HepG2 (cell line): Measurements from ENCODE around the gene NAV2. TPM values are rescaled to one million over a fixed set of nuclear protein-coding genes. Genes with fewer than 3 reads are reported as not detected.

Experiments used
- ATAC-seq: fragments of 200-7000 bp; cut with Tn5 transposase; 3 replicates; pipeline ENCODE4 v1.9.1; 2020; ENCODE audit warnings: mild to moderate bottlenecking, moderate library complexity
- BruUV-seq: library from RNA; stranded (reverse); fragments of 400-500 nt; replicated peaks from 2 replicates; lab custom pipeline; 2021; lab: Mats Ljungman, UMichigan
- CTCF ChIA-PET: fragments of 300-600 bp; formaldehyde crosslinking; extraction: SDS; loops from one replicate; lab custom pipeline; 2021; ENCODE audit warnings: low total read pairs, inconsistent platforms, low intra/inter-chr PET ratio; lab: Yijun Ruan, JAX
- POLR2A ChIA-PET: fragments of 350-600 bp; sonication (Branson Sonifier 250); formaldehyde crosslinking; loops from one replicate; lab custom pipeline; 2020; ENCODE audit warnings: antibody characterized with exemption, inconsistent platforms; lab: Yijun Ruan, JAX
- DNase-seq: peaks from one replicate; pipeline ENCODE4 v3.0.0-alpha.2; 2015; ENCODE audit warnings: low spot score
- FAIRE-seq: peaks from 3 replicates; lab custom pipeline; 2011; peaks lifted over from hg19 to GRCh38; lab: Jason Lieb, UNC
- H2AFZ ChIP-seq: one replicate; pipeline ENCODE4 v1.6.1; 2011; ENCODE audit warnings: low read length, inconsistent platforms
- H3K27ac ChIP-seq: fragments of 300-600 bp; 3 replicates; pipeline ENCODE4 v1.8.0; 2011; ENCODE audit warnings: mixed run types, mild to moderate bottlenecking, mixed read lengths, low read length, inconsistent platforms; ENCODE audit not compliant: insufficient read depth; ENCODE audit errors: extremely low read length
- H3K27me3 ChIP-seq, 2 experiments: fragments of 200-600 bp in 1 of 2; 2 replicates in 1 of 2; 3 replicates in 1 of 2; pipeline versions ENCODE4 v1.6.0 to v1.8.0; 2011; ENCODE audit warnings: low read length in 2 of 2, mild to moderate bottlenecking in 2 of 2, moderate library complexity in 2 of 2, inconsistent platforms in 1 of 2; ENCODE audit not compliant: insufficient read depth in 2 of 2, control insufficient read depth in 1 of 2
- H3K36me3 ChIP-seq, 2 experiments: fragments of 200-600 bp in 1 of 2; replicated peaks in 1 of 2; 2 replicates in 1 of 2; 3 replicates in 1 of 2; pipeline versions ENCODE4 v1.5.1 to v1.8.0; 2011; ENCODE audit warnings: low read length in 2 of 2, inconsistent platforms in 1 of 2; ENCODE audit not compliant: insufficient read depth in 2 of 2, control insufficient read depth in 1 of 2
- H3K4me1 ChIP-seq: 2 replicates; pipeline ENCODE4 v1.5.1; 2012; ENCODE audit warnings: low read length, inconsistent platforms; ENCODE audit not compliant: insufficient read depth
- H3K4me2 ChIP-seq: 2 replicates; pipeline ENCODE4 v1.6.0; 2011; ENCODE audit warnings: low read depth, low read length, inconsistent platforms
- H3K4me3 ChIP-seq, 3 experiments: fragments of 200-600 bp in 1 of 3; sonication (generic), shearing (Covaris generic) in 1 of 3; replicated peaks in 1 of 3; 2 replicates each; pipeline ENCODE4 v1.5.1; 2011 to 2016; ENCODE audit warnings: low read length in 3 of 3, inconsistent platforms in 2 of 3, low read depth in 2 of 3, mild to moderate bottlenecking in 2 of 3, control low read depth in 1 of 3, mixed read lengths in 1 of 3; ENCODE audit not compliant: insufficient read depth in 1 of 3
- H3K79me2 ChIP-seq: one replicate; pipeline ENCODE4 v1.6.1; 2011; ENCODE audit warnings: low read length, inconsistent platforms; ENCODE audit not compliant: insufficient read depth
- H3K9ac ChIP-seq: 2 replicates; pipeline ENCODE4 v1.6.0; 2011; ENCODE audit warnings: mild to moderate bottlenecking, low read depth, low read length, inconsistent platforms; ENCODE audit not compliant: insufficient read depth
- H3K9me3 ChIP-seq: 2 replicates; pipeline ENCODE4 v1.5.1; 2012; ENCODE audit warnings: mild to moderate bottlenecking, low read length
- H4K20me1 ChIP-seq: 2 replicates; pipeline ENCODE4 v1.6.0; 2011; ENCODE audit warnings: inconsistent platforms, mild to moderate bottlenecking, low read length, moderate library complexity; ENCODE audit not compliant: insufficient read depth
- KLF12 ChIP-seq: sonication (generic); formaldehyde crosslinking; IDR thresholded peaks from 2 replicates; pipeline ENCODE4 v1.4.0; 2020; ENCODE audit warnings: missing genetic modification reagents, borderline replicate concordance
- SRSF9 ChIP-seq: fragments of 200-400 bp; formaldehyde crosslinking; IDR thresholded peaks from 2 replicates; pipeline ENCODE4 v1.6.1; 2018; ENCODE audit warnings: borderline replicate concordance, mild to moderate bottlenecking, low read depth, low read length; ENCODE audit not compliant: insufficient read depth, poor library complexity, severe bottlenecking
- ZNF292 ChIP-seq: sonication (generic); formaldehyde crosslinking; IDR thresholded peaks from 2 replicates; pipeline ENCODE4 v1.8.1; 2022; ENCODE audit warnings: mild to moderate bottlenecking, low read depth, missing genetic modification reagents, borderline replicate concordance
- ZNF629 ChIP-seq: sonication (generic); formaldehyde crosslinking; conservative IDR thresholded peaks from 2 replicates; pipeline ENCODE4 v1.5.0; 2020; ENCODE audit warnings: missing genetic modification reagents
- WGBS: methylation state at CpG from one replicate; pipeline ENCODE4 v1.1.6; 2017; ENCODE audit warnings: low lambda C conversion rate; 5-methylcytosine and 5-hydroxymethylcytosine counted together
- in situ Hi-C: cut with HindIII; loops from 2 replicates; pipeline ENCODE4 v1.10.0; 2017; ENCODE audit warnings: low pct_unique_long_range_greater_than_20kb; ENCODE audit not compliant: extremely low pct_ligation_motif_present
- intact Hi-C: fragments of 100-400 bp; cut with micrococcal nuclease; formaldehyde crosslinking; loops from one replicate; pipeline ENCODE4 v1.10.0; 2022; ENCODE audit not compliant: unreplicated experiment
- polyA plus RNA-seq, 8 experiments: library from polyadenylated mRNA; depleted of rRNA in 3 of 8; stranded (reverse) in 7 of 8; unstranded in 1 of 8; fragments of >200 nt; fragmentation: Illumina TruSeq in 4 of 8; extraction: Trizol in 4 of 8; gene quantifications; 2 replicates each; pipeline versions ENCODE4 v1.2.1 to v1.2.3, GENCODE V29; 2011 to 2016; ENCODE audit warnings: low read depth in 4 of 8, missing spikeins in 1 of 8, mixed read lengths in 1 of 8; ENCODE audit not compliant: insufficient read depth in 1 of 8
- total RNA-seq, 5 experiments: library from RNA; depleted of rRNA; stranded (reverse); fragments of >200 nt; fragmentation: Illumina TruSeq; extraction: Trizol; gene quantifications; 2 replicates each; pipeline ENCODE4 v1.2.3, GENCODE V29; 2016; ENCODE audit warnings: low read depth in 1 of 5
- TF ChIP-seq, protein P1 (sequence below): IDR thresholded peaks from 2 replicates; pipeline ENCODE4 v1.4.0; 2020; ENCODE audit warnings: mild to moderate bottlenecking, missing genetic modification reagents

Gene NAV2
- total and polyA plus RNA-seq, 2 of the 13 experiments (the other 11 are each of a cell fraction or from before 2014, with no cell fraction given): 9.3 to 34.6 TPM

DNA sequence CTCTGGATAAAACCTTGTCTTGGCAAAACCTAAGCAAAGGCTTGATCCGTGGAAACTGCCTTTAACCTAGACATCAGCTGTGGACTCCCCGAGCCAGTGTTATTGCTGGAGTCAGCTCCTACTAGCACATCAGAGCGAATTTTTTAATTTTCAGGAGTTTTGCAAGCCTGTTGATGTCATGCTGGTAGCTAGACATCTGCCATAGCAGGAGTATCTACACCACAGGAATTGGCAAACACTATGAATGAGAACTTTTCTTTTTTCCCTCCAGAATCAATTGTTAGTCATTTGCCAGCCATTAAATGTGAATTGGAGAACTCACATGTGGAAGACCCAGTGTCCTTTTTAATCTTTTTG is 201.2 kb downstream of the NAV2 start (continued):
- TF ChIP-seq, protein P1, sequence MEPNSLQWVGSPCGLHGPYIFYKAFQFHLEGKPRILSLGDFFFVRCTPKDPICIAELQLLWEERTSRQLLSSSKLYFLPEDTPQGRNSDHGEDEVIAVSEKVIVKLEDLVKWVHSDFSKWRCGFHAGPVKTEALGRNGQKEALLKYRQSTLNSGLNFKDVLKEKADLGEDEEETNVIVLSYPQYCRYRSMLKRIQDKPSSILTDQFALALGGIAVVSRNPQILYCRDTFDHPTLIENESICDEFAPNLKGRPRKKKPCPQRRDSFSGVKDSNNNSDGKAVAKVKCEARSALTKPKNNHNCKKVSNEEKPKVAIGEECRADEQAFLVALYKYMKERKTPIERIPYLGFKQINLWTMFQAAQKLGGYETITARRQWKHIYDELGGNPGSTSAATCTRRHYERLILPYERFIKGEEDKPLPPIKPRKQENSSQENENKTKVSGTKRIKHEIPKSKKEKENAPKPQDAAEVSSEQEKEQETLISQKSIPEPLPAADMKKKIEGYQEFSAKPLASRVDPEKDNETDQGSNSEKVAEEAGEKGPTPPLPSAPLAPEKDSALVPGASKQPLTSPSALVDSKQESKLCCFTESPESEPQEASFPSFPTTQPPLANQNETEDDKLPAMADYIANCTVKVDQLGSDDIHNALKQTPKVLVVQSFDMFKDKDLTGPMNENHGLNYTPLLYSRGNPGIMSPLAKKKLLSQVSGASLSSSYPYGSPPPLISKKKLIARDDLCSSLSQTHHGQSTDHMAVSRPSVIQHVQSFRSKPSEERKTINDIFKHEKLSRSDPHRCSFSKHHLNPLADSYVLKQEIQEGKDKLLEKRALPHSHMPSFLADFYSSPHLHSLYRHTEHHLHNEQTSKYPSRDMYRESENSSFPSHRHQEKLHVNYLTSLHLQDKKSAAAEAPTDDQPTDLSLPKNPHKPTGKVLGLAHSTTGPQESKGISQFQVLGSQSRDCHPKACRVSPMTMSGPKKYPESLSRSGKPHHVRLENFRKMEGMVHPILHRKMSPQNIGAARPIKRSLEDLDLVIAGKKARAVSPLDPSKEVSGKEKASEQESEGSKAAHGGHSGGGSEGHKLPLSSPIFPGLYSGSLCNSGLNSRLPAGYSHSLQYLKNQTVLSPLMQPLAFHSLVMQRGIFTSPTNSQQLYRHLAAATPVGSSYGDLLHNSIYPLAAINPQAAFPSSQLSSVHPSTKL (CRISPR knock-in tag): 0 out of 2 replicates have a peak, but pooled peaks have one; percentile 1
- 0 out of 2 replicates have a peak, but pooled peaks have one; percentile 8 for TF ChIP-seq KLF12 (CRISPR knock-in tag)
- TF ChIP-seq, all 625 proteins: peak for 6

DNA sequence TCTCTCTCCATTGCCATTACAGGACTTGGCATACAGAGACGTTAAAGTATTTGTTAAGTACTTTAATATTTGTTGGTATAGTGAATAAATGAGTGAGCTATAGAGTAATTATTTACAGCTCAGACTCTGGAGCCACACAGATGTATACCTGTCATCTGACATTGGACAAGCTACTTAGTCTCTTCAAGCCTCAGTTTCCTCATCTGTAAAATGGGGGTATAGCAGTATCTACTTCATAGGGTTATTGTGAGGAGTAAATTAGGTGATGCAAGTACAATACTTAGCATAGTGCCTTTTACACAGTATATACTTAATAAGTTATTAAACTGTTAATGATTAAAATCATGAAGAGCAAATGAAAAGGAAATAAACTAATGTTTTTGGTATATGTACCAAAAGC is 203.2 kb downstream of the NAV2 start:
- no peaks in the 10 kb centered on the region for H3K9me3 ChIP-seq
- no peak overlapping the region for H3K4me2 ChIP-seq
- ChIA-PET POLR2A (no interaction called here), CTCF (no interaction called here)
- H3K4me3 ChIP-seq: no peak overlapping the region
- TF ChIP-seq ZNF629 (CRISPR knock-in tag) (peak; percentile 68), ZNF292 (no peak), SRSF9 (no peak)
- no peak for ATAC-seq
- H3K27me3 ChIP-seq: no peaks in the 10 kb centered on the region
- no peak overlapping the region for H3K9ac ChIP-seq
- H3K4me1 ChIP-seq: peaks cover 59% of the 10 kb centered on the region
- no peak overlapping the region for H3K27ac ChIP-seq
- intact Hi-C loops (no loop called here), in situ Hi-C loops (no loop called here)
- no TSS peak for BruUV-seq
- no peaks in the 10 kb centered on the region for H4K20me1 ChIP-seq
- H3K79me2 ChIP-seq: no peaks in the 10 kb centered on the region
- no peak for FAIRE-seq
- H3K36me3 ChIP-seq: no peaks in the 10 kb centered on the region
- no peak for DNase-seq
- WGBS: 100% methylated on average over 1 of the region's 1 CpG
- no peak overlapping the region for H2AFZ ChIP-seq
